HG03066 (cell line): ENCODE data around the gene THRA.

Source experiments
- ATAC-seq: cut with Tn5 transposase; IDR thresholded peaks from one replicate; pipeline ENCODE4 v1.9.1; 2021; ENCODE audit warnings: low read depth; ENCODE audit not compliant: unreplicated experiment

Gene THRA

GRCh38 chr17:40108970-40109824 is 46.4 kb downstream of the THRA start:
- ATAC-seq, result no peak

- ATAC-seq, result no peak
Measured at GRCh38 chr17:40110026-40110845, 47.5 kb downstream of the THRA start.

- ATAC-seq, result no peak
Measured at GRCh38 chr17:40111221-40112128, 48.7 kb downstream of the THRA start.

GRCh38 chr17:40112191-40112711 is 49.5 kb downstream of the THRA start:
- ATAC-seq, result no peak

GRCh38 chr17:40112718-40113109 is 49.9 kb downstream of the THRA start:
- ATAC-seq, result no peak

GRCh38 chr17:40113110-40113906 is 50.5 kb downstream of the THRA start:
- ATAC-seq, result peak; percentile 79

GRCh38 chr17:40113907-40114245 is 51.1 kb downstream of the THRA start:
- ATAC-seq, result no peak

- no peak for ATAC-seq
Measured at GRCh38 chr17:40115101-40115436, 52.3 kb downstream of the THRA start.

- ATAC-seq, result no peak
Measured at GRCh38 chr17:40121181-40122135, 58.7 kb downstream of the THRA start, which contains the start of gene MSL1. Gene MSL1 (plus strand): TSS chr17:40121971. CDS start chr17:40122613, 642 bp downstream.

GRCh38 chr17:40122136-40122998 is 59.6 kb downstream of the THRA start:
- no peak for ATAC-seq

GRCh38 chr17:40122999-40123810 is 60.4 kb downstream of the THRA start:
- ATAC-seq, result no peak

GRCh38 chr17:40123811-40124114 is 61.0 kb downstream of the THRA start:
- ATAC-seq, result no peak

- no peak for ATAC-seq
Measured at GRCh38 chr17:40124279-40125141, 61.7 kb downstream of the THRA start.

GRCh38 chr17:40129498-40129897 is 66.7 kb downstream of the THRA start:
- ATAC-seq, result no peak

GRCh38 chr17:40130352-40131042 is 67.7 kb downstream of the THRA start:
- ATAC-seq, result no peak

GRCh38 chr17:40134184-40134583 is 71.4 kb downstream of the THRA start:
- no peak for ATAC-seq
